Mucosa of stomach (tissue), 1 donor: ENCODE results near the gene ANKRD34B.

ENCODE experiments used
- H3K27me3 ChIP-seq: one replicate; pipeline ENCODE4 v1.7.0; 2013; ENCODE audit warnings: mild to moderate bottlenecking, low read length; ENCODE audit not compliant: control insufficient read depth, insufficient read depth
- H3K36me3 ChIP-seq: one replicate; pipeline ENCODE4 v1.7.0; 2013; ENCODE audit warnings: low read length; ENCODE audit not compliant: control insufficient read depth, insufficient read depth
- H3K4me1 ChIP-seq: one replicate; pipeline ENCODE4 v1.7.0; 2013; ENCODE audit warnings: mild to moderate bottlenecking, low read length; ENCODE audit not compliant: control insufficient read depth, insufficient read depth
- H3K4me3 ChIP-seq: one replicate; pipeline ENCODE4 v1.7.0; 2013; ENCODE audit warnings: low read length
- H3K9ac ChIP-seq: one replicate; pipeline ENCODE4 v1.7.0; 2013; ENCODE audit warnings: mild to moderate bottlenecking, low read length, moderate library complexity
- H3K9me3 ChIP-seq: one replicate; pipeline ENCODE4 v1.7.0; 2013; ENCODE audit warnings: mild to moderate bottlenecking, low read length, moderate library complexity; ENCODE audit not compliant: control insufficient read depth
- donor health status: Pancreatic carcinoma.

Gene ANKRD34B

GRCh38 chr5:80566711-80567259 is 3.3 kb downstream of the ANKRD34B start:
- no peak overlapping the region for H3K9ac ChIP-seq
- H3K4me1 ChIP-seq: peaks cover 8% of the 10 kb centered on the region
- H3K4me3 ChIP-seq: no peak overlapping the region
- H3K27me3 ChIP-seq: peaks cover 53% of the 10 kb centered on the region
- no peaks in the 10 kb centered on the region for H3K9me3 ChIP-seq
- no peaks in the 10 kb centered on the region for H3K36me3 ChIP-seq

DNA sequence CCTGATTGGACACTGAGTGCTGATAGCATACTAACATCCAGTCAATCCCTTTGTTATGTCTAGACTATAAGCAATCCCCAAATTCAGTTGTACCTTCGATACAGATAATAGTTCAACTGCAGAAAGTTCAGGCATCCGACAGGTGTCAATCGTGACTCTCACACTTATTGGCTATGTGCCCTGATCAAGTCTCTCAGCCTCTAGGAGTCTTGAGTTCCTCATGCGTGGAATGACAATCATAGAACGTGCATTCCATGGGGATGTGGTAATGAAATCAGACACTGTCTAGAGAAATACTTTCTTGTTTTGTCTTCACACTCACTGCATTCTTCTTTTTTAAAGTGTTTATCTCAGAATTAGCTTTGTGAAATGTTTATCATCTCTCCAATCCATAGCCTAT is 4.8 kb downstream of the ANKRD34B start:
- no peaks in the 10 kb centered on the region for H3K36me3 ChIP-seq
- peaks cover 8% of the 10 kb centered on the region for H3K4me1 ChIP-seq
- no peak overlapping the region for H3K9ac ChIP-seq
- peaks cover 41% of the 10 kb centered on the region for H3K27me3 ChIP-seq
- no peaks in the 10 kb centered on the region for H3K9me3 ChIP-seq
- H3K4me3 ChIP-seq: no peak overlapping the region

- Histone ChIP-seq H3K9ac (no peak overlapping the region), H3K36me3 (no peaks in the 10 kb centered on the region), H3K4me1 (no peaks in the 10 kb centered on the region), H3K4me3 (no peak overlapping the region), H3K27me3 (peaks cover 21% of the 10 kb centered on the region), H3K9me3 (no peaks in the 10 kb centered on the region)
Observed at GRCh38 chr5:80559244-80559643, 10.8 kb downstream of the ANKRD34B start.

DNA sequence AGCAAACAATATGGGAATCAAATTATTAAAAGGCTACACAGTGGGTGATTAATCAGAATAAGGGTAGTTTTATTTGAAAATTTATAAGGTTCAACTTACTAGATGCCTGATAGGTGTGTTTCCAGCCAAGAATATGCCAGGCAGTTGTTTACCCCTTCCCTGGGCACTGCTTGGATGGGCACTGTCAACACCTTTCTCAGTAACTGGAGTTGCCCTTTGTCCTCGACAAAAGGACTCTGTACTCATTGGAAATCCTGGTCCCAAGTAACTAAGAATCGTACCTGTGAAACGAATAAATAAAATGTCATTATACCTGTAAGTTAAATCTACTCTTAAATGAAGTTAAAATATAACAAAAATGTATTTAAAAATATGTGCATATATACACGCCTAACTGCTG is 15.0 kb downstream of the ANKRD34B start:
- Histone ChIP-seq H3K36me3 (no peaks in the 10 kb centered on the region), H3K9ac (no peak overlapping the region), H3K4me3 (no peak overlapping the region), H3K27me3 (peaks cover 15% of the 10 kb centered on the region), H3K9me3 (no peaks in the 10 kb centered on the region), H3K4me1 (no peaks in the 10 kb centered on the region)

DNA sequence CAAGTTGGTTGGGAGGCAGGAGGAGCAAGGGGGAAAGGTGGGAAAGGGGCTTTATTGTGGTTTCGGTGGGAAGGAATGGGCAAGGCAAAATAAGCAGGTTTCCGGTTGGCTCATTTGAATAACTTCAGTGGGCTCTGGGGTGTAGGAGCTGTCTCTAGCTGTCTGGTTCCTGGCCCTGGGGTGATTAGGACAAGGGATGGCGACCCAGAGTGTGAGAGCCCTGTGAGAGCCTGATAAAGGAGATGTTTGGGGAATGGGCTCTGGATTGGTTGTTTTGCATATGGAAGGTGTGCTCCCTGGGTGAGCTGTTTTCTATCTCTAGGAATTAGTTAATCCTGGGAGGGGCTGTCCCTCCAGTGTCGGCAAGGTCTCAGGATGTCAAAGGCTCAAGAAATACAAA is 15.4 kb downstream of the ANKRD34B start:
- Histone ChIP-seq H3K4me1 (no peaks in the 10 kb centered on the region), H3K27me3 (peaks cover 12% of the 10 kb centered on the region), H3K36me3 (no peaks in the 10 kb centered on the region)

GRCh38 chr5:80541392-80541791 is 28.7 kb downstream of the ANKRD34B start:
- H3K27me3 ChIP-seq: no peaks in the 10 kb centered on the region

More for the DNA sequence above, 15.4 kb downstream of the ANKRD34B start:
- no peak overlapping the region for H3K9ac ChIP-seq
- H3K9me3 ChIP-seq: no peaks in the 10 kb centered on the region
- H3K4me3 ChIP-seq: no peak overlapping the region

DNA sequence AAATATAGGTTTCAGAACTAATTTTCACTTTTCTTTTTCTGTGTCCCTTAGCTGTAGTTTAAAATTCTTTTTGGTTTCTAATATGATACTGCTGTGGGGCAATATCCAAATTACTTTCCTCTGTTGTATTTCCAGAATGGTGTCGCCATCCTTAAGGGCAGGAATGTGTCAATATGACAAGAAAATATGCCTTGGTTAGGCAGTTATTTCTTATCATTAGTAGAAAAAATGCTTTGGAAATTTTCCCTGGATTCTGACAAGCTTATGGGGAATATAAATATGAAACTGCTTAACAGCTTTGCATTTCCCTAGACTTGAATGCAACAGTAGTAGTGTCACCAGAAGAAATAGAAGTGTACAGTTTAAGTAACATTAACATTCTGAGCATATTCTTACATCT is 29.4 kb downstream of the ANKRD34B start:
- H3K4me3 ChIP-seq: no peak overlapping the region
- H3K9ac ChIP-seq: no peak overlapping the region
- H3K4me1 ChIP-seq: no peaks in the 10 kb centered on the region
- no peaks in the 10 kb centered on the region for H3K9me3 ChIP-seq
- H3K27me3 ChIP-seq: no peaks in the 10 kb centered on the region
- H3K36me3 ChIP-seq: no peaks in the 10 kb centered on the region

More at GRCh38 chr5:80541392-80541791, 28.7 kb downstream of the ANKRD34B start:
- Histone ChIP-seq H3K9me3 (no peaks in the 10 kb centered on the region), H3K36me3 (no peaks in the 10 kb centered on the region), H3K9ac (no peak overlapping the region), H3K4me3 (no peak overlapping the region), H3K4me1 (no peaks in the 10 kb centered on the region)

DNA sequence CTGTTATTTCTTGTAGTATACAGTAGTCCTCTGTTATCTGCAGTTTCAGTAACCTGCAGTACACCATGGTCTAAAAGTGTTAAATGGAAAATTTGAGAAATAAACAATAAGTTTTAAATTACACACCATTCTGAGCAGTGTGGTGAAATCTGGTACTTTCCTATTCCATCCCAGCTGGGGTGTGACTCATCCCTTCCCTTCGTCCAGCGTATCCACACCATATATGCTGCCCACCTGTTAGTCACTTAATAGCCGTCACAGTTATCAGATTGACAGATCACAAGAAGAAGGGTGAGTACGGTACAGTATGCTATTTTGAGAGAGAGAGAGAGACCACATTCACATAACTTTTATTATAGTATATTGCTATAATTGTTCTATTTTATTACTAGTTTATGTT is 53.3 kb downstream of the ANKRD34B start:
- Histone ChIP-seq H3K4me3 (no peak overlapping the region), H3K4me1 (no peaks in the 10 kb centered on the region), H3K9ac (no peak overlapping the region), H3K36me3 (no peaks in the 10 kb centered on the region), H3K27me3 (no peaks in the 10 kb centered on the region), H3K9me3 (no peaks in the 10 kb centered on the region)

GRCh38 chr5:80509362-80509761 is 60.7 kb downstream of the ANKRD34B start:
- Histone ChIP-seq H3K9ac (no peak overlapping the region), H3K27me3 (no peaks in the 10 kb centered on the region), H3K36me3 (no peaks in the 10 kb centered on the region), H3K9me3 (no peaks in the 10 kb centered on the region), H3K4me1 (no peaks in the 10 kb centered on the region), H3K4me3 (no peak overlapping the region)

DNA sequence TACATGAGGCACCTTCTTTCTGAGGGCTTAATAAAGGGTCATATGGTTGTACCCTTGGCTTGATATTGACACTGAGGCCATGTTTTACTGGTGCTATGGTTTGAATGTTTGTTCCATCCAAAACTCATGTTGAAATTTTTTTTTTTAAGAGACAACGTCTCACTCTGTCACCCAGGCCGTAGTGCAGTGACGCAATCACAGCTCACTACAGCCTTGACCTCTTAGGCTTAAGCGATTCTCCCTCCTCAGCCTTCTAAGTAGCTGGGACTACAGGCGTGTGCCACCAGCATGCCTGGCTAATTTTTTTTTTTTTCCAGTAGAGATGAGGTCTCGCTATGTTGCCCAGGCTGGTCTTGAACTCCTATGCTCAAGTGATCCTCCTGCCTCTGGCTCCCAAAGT is 61.2 kb downstream of the ANKRD34B start:
- H3K4me3 ChIP-seq: no peak overlapping the region
- no peaks in the 10 kb centered on the region for H3K9me3 ChIP-seq
- no peak overlapping the region for H3K9ac ChIP-seq
- H3K36me3 ChIP-seq: no peaks in the 10 kb centered on the region
- no peaks in the 10 kb centered on the region for H3K27me3 ChIP-seq
- H3K4me1 ChIP-seq: no peaks in the 10 kb centered on the region

DNA sequence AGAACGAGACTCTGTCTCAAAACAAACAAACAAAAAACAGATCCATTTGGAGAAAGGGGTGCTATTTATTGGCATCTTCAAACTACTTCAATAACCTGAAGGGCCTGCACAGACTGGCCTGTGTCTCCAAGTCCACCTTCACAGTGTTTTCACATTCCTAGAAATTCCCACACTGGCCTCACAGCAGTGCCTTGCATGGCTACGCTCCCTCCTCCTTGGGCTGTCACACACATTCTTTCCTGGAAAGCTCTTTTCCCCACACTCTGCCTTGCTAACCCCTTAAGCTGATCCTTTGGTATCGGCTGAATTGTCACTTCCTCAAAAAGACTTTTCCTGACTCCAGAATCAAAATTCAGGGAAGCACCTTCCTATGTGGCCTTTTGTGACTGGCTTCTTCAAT is 62.4 kb downstream of the ANKRD34B start:
- Histone ChIP-seq H3K4me3 (no peak overlapping the region), H3K36me3 (no peaks in the 10 kb centered on the region)

More for the DNA sequence above, 62.4 kb downstream of the ANKRD34B start:
- H3K9me3 ChIP-seq: no peaks in the 10 kb centered on the region
- no peaks in the 10 kb centered on the region for H3K4me1 ChIP-seq
- no peaks in the 10 kb centered on the region for H3K27me3 ChIP-seq
- H3K9ac ChIP-seq: no peak overlapping the region
